ENCODE results near the gene KLK2.
"Not testable (repeated sequence)": the region's sequence is repeated elsewhere in the genome, so short reads cannot be mapped to it uniquely, and the experiment has no call there.

Gene KLK2

DNA sequence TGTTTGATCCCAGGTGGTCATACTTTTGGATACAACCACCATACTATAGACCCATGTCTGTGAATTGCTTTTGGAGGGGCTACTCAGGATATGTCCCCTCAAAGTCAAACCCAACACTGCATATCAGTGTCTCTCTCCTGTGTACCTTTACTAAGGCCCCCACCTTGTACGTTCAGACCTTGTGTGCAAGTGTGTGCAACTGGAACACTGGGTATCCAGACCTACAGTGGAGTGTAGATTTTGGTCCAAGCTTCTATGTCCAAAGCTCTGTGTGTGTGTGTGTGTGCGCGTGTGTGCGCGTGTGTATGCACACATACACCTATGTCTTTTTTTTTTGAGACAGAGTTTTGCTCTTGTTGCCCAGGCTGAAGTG lies 18.0 kb downstream of the KLK2 start:
- no peak overlapping the region for H3K27ac ChIP-seq (ENCODE audit: low read depth, low read length)
- no peaks in the 10 kb centered on the region for H3K27me3 ChIP-seq (ENCODE audit: control insufficient read depth in 1 of 2, insufficient read depth in 2 of 2, low read length in 2 of 2)
- H3K4me3 ChIP-seq (ENCODE audit: low read depth in 1 of 2, low read length in 2 of 2): no peak overlapping the region
- H3K9me3 ChIP-seq (ENCODE audit: control insufficient read depth in 1 of 2, low read length in 2 of 2): no peaks in the 10 kb centered on the region
- H3K36me3 ChIP-seq (ENCODE audit: control insufficient read depth in 1 of 2, insufficient read depth in 2 of 2, low read length in 2 of 2): no peaks in the 10 kb centered on the region
- no peaks in the 10 kb centered on the region for H3K4me1 ChIP-seq (ENCODE audit: control insufficient read depth in 1 of 2, insufficient read depth in 2 of 2, low read length in 2 of 2)
- no peak overlapping the region for H3K9ac ChIP-seq (ENCODE audit: low read depth in 1 of 2, low read length in 2 of 2)

DNA sequence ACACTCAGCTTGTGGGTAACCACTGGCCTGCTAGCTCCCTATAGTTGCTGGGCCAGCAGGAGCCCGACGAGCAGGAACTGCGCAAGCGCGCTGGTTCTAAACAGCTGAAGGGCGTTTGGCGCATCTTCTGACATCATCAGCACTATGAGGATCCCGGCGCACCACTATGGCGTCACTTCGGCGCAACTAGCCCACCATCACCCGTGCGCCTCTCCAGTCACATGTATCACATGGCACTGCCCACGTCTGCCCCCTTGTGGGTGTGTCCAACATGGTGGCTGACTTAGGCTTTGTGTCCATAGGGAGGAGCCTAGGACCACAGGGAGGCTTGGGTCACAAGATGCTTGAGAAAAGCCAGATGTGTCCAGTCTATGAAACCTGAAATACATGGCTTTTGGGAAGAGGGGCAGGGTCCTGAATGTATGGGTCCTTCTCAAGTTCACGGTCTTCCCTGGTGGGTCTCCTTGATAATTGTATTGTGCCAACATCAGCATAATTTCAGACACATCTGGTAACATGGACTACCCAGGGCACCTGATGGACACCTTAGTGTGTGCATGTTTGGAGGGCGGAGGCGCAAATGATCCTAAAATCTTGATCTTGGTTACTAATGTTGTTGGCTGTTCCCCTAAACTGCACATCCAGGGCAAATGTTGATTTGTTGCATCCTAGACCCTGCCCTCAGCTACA lies 20.0 kb downstream of the KLK2 start:
- H3K9me3 ChIP-seq (ENCODE audit: control insufficient read depth in 1 of 2, low read length in 2 of 2): no peaks in the 10 kb centered on the region
- H3K27me3 ChIP-seq (ENCODE audit: control insufficient read depth in 1 of 2, insufficient read depth in 2 of 2, low read length in 2 of 2): peaks cover 0 to 4% of the 10 kb centered on the region in 2 donors
- H3K4me3 ChIP-seq (ENCODE audit: low read depth in 1 of 2, low read length in 2 of 2): no peak overlapping the region
- no peaks in the 10 kb centered on the region for H3K36me3 ChIP-seq (ENCODE audit: control insufficient read depth in 1 of 2, insufficient read depth in 2 of 2, low read length in 2 of 2)
- no peaks in the 10 kb centered on the region for H3K4me1 ChIP-seq (ENCODE audit: control insufficient read depth in 1 of 2, insufficient read depth in 2 of 2, low read length in 2 of 2)
- no peak overlapping the region for H3K27ac ChIP-seq (ENCODE audit: low read depth, low read length)
- no peak overlapping the region for H3K9ac ChIP-seq (ENCODE audit: low read depth in 1 of 2, low read length in 2 of 2)

DNA sequence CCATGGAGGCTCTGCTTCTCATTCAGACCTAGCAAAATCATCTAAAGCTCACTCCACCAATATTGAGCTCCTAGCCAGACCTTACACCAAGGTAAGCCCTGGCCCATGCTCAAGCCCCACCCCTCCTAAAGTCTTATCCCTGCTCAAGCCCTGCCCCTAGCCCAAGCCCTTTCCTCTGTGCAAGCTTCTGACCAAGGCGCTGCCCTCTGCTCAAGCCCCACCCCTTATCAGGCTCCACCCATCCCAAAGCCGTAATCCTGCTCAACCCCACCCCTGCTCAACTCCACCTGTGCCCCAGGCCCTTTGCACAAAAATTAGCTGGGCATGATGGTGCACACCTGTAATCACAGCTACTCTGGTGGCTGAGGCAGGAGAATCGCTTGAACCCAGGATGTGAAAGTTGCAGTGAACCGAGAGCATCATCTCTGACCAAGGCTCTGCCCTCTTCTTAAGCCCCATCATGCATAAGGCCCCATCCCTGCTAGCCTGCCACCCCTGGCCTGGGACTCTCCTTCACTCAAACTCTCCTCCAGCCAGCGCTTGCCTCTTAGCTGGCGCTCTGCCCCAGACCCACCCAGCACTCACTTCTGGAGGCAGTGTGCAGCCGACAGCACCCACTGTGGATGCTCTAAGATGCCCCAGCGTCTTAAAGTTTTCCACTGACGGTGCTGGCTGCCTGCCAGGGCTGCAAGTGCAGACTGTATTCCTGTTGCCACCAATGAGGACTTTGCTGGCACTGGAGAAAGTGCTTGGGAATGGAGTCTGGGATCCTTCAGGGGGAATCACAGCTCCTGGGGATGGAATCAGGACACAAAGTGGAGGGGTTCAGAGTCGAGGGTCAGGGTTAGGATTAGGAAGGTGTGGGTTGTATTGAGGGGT lies 21.5 kb downstream of the KLK2 start:
- Histone ChIP-seq H3K9me3 (ENCODE audit: control insufficient read depth in 1 of 2, low read length in 2 of 2) (no peaks in the 10 kb centered on the region), H3K4me1 (ENCODE audit: control insufficient read depth in 1 of 2, insufficient read depth in 2 of 2, low read length in 2 of 2) (no peaks in the 10 kb centered on the region), H3K36me3 (ENCODE audit: control insufficient read depth in 1 of 2, insufficient read depth in 2 of 2, low read length in 2 of 2) (no peaks in the 10 kb centered on the region), H3K27me3 (ENCODE audit: control insufficient read depth in 1 of 2, insufficient read depth in 2 of 2, low read length in 2 of 2) (peaks cover 0 to 4% of the 10 kb centered on the region in 2 donors), H3K9ac (ENCODE audit: low read depth in 1 of 2, low read length in 2 of 2) (no peak overlapping the region), H3K4me3 (ENCODE audit: low read depth in 1 of 2, low read length in 2 of 2) (no peak overlapping the region), H3K27ac (ENCODE audit: low read depth, low read length) (no peak overlapping the region)

DNA sequence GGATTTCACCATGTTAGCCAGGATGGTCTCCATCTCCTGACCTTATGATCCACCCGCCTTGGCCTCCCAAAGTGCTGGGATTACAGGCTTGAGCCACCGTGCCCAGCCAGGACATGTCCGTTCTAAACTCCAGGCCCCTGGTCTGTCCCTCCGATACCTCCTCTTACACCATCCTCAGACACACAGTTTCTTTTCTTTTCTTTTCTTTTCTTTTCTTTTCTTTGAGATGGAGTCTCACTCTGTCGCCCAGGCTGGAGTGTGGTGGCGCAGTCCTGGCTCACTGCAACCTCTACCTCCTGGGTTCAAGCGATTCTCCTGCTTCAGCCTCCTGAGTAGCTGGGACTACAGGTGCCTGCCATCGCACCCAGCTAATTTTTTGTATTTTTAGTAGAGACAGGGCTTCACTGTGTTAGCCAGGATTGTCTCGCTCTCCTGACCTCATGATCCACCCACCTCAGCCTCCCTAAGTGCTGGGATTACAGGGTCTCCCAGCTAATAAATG lies 22.9 kb downstream of the KLK2 start:
- H3K27me3 ChIP-seq (ENCODE audit: control insufficient read depth in 1 of 2, insufficient read depth in 2 of 2, low read length in 2 of 2); H3K36me3 ChIP-seq (ENCODE audit: control insufficient read depth in 1 of 2, insufficient read depth in 2 of 2, low read length in 2 of 2); H3K4me3 ChIP-seq (ENCODE audit: low read depth in 1 of 2, low read length in 2 of 2); H3K27ac ChIP-seq (ENCODE audit: low read depth, low read length); H3K9ac ChIP-seq (ENCODE audit: low read depth in 1 of 2, low read length in 2 of 2); H3K9me3 ChIP-seq (ENCODE audit: control insufficient read depth in 1 of 2, low read length in 2 of 2); H3K4me1 ChIP-seq (ENCODE audit: control insufficient read depth in 1 of 2, insufficient read depth in 2 of 2, low read length in 2 of 2): not testable (repeated sequence)

DNA sequence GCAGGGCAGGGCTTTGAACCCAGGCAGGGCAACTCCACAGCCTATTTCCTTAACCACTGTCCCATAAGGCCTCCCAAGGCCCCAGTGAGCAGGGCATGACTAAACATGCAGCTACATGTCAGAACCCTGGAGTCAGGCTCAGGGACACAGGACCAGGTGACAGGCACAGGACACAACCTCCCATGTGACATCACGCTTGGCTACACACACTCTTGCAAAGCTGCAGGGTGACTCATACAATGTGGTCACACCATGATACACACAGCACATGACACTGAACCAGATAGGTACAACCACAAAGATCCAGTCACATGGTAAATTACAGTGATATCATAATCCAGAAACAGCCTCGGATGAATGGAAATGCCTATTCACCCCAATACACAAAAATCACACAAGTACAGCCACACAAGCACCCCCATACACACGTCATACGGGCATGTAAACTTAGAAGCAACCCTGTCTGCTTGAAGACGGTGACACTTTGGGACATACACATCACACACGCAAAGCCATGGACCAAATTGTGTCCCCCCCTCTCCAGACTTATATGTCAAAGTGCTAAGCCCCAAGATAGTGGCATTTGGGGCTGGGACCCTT lies 23.5 kb downstream of the KLK2 start:
- Histone ChIP-seq H3K27me3 (ENCODE audit: control insufficient read depth in 1 of 2, insufficient read depth in 2 of 2, low read length in 2 of 2) (peaks cover 0 to 4% of the 10 kb centered on the region in 2 donors), H3K4me1 (ENCODE audit: control insufficient read depth in 1 of 2, insufficient read depth in 2 of 2, low read length in 2 of 2) (no peaks in the 10 kb centered on the region), H3K9ac (ENCODE audit: low read depth in 1 of 2, low read length in 2 of 2) (no peak overlapping the region), H3K27ac (ENCODE audit: low read depth, low read length) (no peak overlapping the region), H3K9me3 (ENCODE audit: control insufficient read depth in 1 of 2, low read length in 2 of 2) (no peaks in the 10 kb centered on the region), H3K36me3 (ENCODE audit: control insufficient read depth in 1 of 2, insufficient read depth in 2 of 2, low read length in 2 of 2) (no peaks in the 10 kb centered on the region), H3K4me3 (ENCODE audit: low read depth in 1 of 2, low read length in 2 of 2) (no peak overlapping the region)

DNA sequence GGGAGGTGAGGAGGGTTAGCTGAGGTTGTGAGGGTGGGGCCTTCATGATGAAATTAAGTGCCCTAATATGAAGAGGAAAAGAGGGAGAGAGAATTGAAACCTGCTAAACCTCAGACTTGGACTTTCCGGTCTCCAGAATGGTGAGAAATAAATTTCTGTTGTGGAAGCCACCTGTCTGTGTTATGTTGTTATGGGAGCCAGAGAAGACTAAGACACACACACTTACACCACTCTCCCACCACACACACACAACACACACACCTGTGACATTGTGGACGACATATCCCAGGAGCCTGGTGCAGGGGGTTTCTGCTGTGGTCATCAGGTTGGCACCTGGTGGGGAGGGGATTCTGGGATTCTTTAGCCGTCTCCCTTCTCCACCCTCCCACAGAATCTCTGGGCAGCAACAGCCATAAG lies 24.0 kb downstream of the KLK2 start:
- Histone ChIP-seq H3K27me3 (ENCODE audit: control insufficient read depth in 1 of 2, insufficient read depth in 2 of 2, low read length in 2 of 2) (peaks cover 0 to 4% of the 10 kb centered on the region in 2 donors), H3K9ac (ENCODE audit: low read depth in 1 of 2, low read length in 2 of 2) (no peak overlapping the region), H3K4me3 (ENCODE audit: low read depth in 1 of 2, low read length in 2 of 2) (no peak overlapping the region), H3K36me3 (ENCODE audit: control insufficient read depth in 1 of 2, insufficient read depth in 2 of 2, low read length in 2 of 2) (no peaks in the 10 kb centered on the region), H3K9me3 (ENCODE audit: control insufficient read depth in 1 of 2, low read length in 2 of 2) (no peaks in the 10 kb centered on the region), H3K27ac (ENCODE audit: low read depth, low read length) (no peak overlapping the region), H3K4me1 (ENCODE audit: control insufficient read depth in 1 of 2, insufficient read depth in 2 of 2, low read length in 2 of 2) (no peaks in the 10 kb centered on the region)

DNA sequence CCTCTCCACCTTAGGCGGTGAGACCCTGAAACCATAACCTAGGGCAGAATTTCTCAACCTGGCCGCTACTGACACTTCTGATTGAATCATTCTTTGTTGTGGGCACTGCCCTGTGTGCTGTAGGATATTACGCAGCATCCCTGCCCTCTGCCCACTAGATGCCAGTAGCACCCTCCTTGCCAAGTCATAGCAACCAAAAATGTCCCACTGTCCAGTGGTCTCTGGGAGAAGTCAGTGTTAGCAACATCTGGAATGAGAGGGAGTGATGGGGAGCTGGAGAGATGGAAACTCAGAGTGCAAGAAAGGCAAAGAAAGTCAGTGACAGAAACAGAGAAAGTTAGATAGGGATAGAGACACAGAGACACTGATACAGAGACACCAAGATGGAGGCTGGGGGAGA lies 24.4 kb downstream of the KLK2 start:
- Histone ChIP-seq H3K9me3 (ENCODE audit: control insufficient read depth in 1 of 2, low read length in 2 of 2) (no peaks in the 10 kb centered on the region), H3K4me1 (ENCODE audit: control insufficient read depth in 1 of 2, insufficient read depth in 2 of 2, low read length in 2 of 2) (no peaks in the 10 kb centered on the region), H3K9ac (ENCODE audit: low read depth in 1 of 2, low read length in 2 of 2) (no peak overlapping the region), H3K36me3 (ENCODE audit: control insufficient read depth in 1 of 2, insufficient read depth in 2 of 2, low read length in 2 of 2) (no peaks in the 10 kb centered on the region), H3K27me3 (ENCODE audit: control insufficient read depth in 1 of 2, insufficient read depth in 2 of 2, low read length in 2 of 2) (peaks cover 0 to 6% of the 10 kb centered on the region in 2 donors), H3K4me3 (ENCODE audit: low read depth in 1 of 2, low read length in 2 of 2) (no peak overlapping the region), H3K27ac (ENCODE audit: low read depth, low read length) (no peak overlapping the region)

DNA sequence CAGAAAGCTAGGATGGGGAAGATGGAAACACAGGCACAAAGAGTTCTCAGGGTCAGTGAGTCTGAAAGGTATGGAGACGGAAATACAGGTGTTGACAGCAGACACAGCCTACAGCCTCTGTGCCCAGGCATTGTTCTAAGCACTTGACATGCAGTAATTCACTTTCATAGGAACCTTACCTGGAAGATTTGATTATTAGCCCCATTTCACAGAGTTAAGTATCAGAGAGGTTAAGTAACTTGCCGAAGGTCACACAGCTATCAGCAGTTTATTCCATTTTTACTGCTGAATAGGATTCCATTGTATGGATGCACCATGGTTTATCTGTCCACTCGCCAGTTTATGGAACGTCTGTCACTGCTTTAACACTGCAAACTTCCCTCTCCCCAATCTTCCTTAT lies 24.8 kb downstream of the KLK2 start:
- H3K27me3 ChIP-seq (ENCODE audit: control insufficient read depth in 1 of 2, insufficient read depth in 2 of 2, low read length in 2 of 2): peaks cover 0 to 6% of the 10 kb centered on the region in 2 donors
- no peaks in the 10 kb centered on the region for H3K36me3 ChIP-seq (ENCODE audit: control insufficient read depth in 1 of 2, insufficient read depth in 2 of 2, low read length in 2 of 2)
- no peak overlapping the region for H3K27ac ChIP-seq (ENCODE audit: low read depth, low read length)
- H3K4me3 ChIP-seq (ENCODE audit: low read depth in 1 of 2, low read length in 2 of 2): no peak overlapping the region
- H3K9me3 ChIP-seq (ENCODE audit: control insufficient read depth in 1 of 2, low read length in 2 of 2): no peaks in the 10 kb centered on the region
- H3K9ac ChIP-seq (ENCODE audit: low read depth in 1 of 2, low read length in 2 of 2): no peak overlapping the region
- no peaks in the 10 kb centered on the region for H3K4me1 ChIP-seq (ENCODE audit: control insufficient read depth in 1 of 2, insufficient read depth in 2 of 2, low read length in 2 of 2)

DNA sequence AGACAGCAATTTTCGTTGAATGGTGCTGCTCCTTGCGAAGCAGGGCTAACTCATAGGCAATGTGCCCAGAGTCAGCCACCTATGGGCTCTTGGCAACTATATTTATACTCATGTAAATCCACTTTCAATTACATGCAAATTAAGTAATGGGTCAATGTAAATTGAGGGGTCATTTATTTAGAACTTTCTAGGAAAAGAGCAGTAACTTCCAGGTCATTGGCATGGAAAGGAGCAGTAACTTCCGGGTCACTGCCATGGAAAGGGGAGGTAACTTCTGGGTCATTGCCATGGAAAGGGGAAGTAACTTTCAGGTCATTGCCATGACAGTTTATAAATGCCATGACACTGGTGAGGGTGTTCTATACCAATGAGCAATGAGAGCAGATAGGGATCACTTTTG lies 26.3 kb downstream of the KLK2 start:
- H3K9ac ChIP-seq (ENCODE audit: low read depth in 1 of 2, low read length in 2 of 2): no peak overlapping the region
- no peak overlapping the region for H3K4me3 ChIP-seq (ENCODE audit: low read depth in 1 of 2, low read length in 2 of 2)
- no peaks in the 10 kb centered on the region for H3K4me1 ChIP-seq (ENCODE audit: control insufficient read depth in 1 of 2, insufficient read depth in 2 of 2, low read length in 2 of 2)
- no peak overlapping the region for H3K27ac ChIP-seq (ENCODE audit: low read depth, low read length)
- H3K27me3 ChIP-seq (ENCODE audit: control insufficient read depth in 1 of 2, insufficient read depth in 2 of 2, low read length in 2 of 2): peaks cover 0 to 6% of the 10 kb centered on the region in 2 donors
- H3K9me3 ChIP-seq (ENCODE audit: control insufficient read depth in 1 of 2, low read length in 2 of 2): no peaks in the 10 kb centered on the region
- H3K36me3 ChIP-seq (ENCODE audit: control insufficient read depth in 1 of 2, insufficient read depth in 2 of 2, low read length in 2 of 2): no peaks in the 10 kb centered on the region

DNA sequence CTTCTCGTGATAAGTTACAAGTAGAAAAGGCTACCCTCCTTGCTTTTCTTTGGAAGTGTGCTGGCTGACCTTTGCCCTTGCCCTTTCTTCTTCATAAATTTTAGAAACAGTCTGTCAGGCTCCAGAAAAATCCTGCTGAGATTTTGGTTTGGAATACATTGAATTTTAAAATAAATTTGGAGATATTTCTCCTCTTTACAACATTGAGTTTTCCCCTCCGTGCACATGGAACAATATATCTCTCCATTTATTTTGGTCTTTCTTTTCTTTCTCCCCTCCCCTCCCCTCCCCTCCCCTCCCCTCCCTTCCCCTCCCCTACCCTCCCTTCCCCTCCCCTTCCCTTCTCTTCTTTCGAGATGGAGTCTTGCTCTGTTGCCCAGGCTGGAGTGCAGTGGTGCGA lies 29.4 kb downstream of the KLK2 start:
- no peaks in the 10 kb centered on the region for H3K4me1 ChIP-seq (ENCODE audit: control insufficient read depth in 1 of 2, insufficient read depth in 2 of 2, low read length in 2 of 2)
- no peak overlapping the region for H3K4me3 ChIP-seq (ENCODE audit: low read depth in 1 of 2, low read length in 2 of 2)
- peaks cover 4 to 6% of the 10 kb centered on the region in 2 donors for H3K27me3 ChIP-seq (ENCODE audit: control insufficient read depth in 1 of 2, insufficient read depth in 2 of 2, low read length in 2 of 2)
- no peaks in the 10 kb centered on the region for H3K36me3 ChIP-seq (ENCODE audit: control insufficient read depth in 1 of 2, insufficient read depth in 2 of 2, low read length in 2 of 2)
- H3K27ac ChIP-seq (ENCODE audit: low read depth, low read length): no peak overlapping the region
- H3K9me3 ChIP-seq (ENCODE audit: control insufficient read depth in 1 of 2, low read length in 2 of 2): no peaks in the 10 kb centered on the region
- H3K9ac ChIP-seq (ENCODE audit: low read depth in 1 of 2, low read length in 2 of 2): no peak overlapping the region

All from duodenal mucosa (tissue), 2 donors.